Measurements from ENCODE around the gene OVCH2.

DNA sequence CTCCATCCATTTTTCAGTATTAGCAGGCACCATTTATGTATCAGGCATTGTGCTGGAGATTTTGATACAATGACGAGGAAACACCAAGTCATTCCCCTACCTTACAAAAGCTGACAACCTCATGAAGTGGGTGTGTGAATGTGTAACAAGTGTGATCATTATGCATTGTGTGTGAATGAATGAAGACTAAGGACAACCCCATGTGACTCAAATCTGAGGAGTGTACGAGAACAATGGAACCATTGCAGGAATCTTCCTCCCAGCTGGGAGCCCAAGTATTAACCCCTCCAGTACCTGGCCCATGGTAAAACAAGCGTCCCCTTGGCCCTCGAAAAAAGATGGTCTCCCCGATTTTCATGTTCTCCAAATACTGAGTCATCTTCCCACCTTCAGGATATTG lies 37.4 kb downstream of the OVCH2 start:
- TF ChIP-seq, protein P1, sequence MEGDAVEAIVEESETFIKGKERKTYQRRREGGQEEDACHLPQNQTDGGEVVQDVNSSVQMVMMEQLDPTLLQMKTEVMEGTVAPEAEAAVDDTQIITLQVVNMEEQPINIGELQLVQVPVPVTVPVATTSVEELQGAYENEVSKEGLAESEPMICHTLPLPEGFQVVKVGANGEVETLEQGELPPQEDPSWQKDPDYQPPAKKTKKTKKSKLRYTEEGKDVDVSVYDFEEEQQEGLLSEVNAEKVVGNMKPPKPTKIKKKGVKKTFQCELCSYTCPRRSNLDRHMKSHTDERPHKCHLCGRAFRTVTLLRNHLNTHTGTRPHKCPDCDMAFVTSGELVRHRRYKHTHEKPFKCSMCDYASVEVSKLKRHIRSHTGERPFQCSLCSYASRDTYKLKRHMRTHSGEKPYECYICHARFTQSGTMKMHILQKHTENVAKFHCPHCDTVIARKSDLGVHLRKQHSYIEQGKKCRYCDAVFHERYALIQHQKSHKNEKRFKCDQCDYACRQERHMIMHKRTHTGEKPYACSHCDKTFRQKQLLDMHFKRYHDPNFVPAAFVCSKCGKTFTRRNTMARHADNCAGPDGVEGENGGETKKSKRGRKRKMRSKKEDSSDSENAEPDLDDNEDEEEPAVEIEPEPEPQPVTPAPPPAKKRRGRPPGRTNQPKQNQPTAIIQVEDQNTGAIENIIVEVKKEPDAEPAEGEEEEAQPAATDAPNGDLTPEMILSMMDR (IDR thresholded peaks at IDR 0.05), result no peak
- TF ChIP-seq POLR2A (IDR thresholded peaks at IDR 0.05) (no peak), POLR2AphosphoS5 (IDR thresholded peaks at IDR 0.05) (no peak)

Measured in breast epithelium (tissue), 3 donors.